Activated naive CD8-positive, alpha-beta T cell (primary cell): ENCODE measurements around the gene CDH12.

Source experiments
- H3K27ac Mint-ChIP-seq: one replicate; pipeline ENCODE4 v1.8.0; 2021; ENCODE audit warnings: mixed read lengths
- H3K27me3 Mint-ChIP-seq: one replicate; pipeline ENCODE4 v1.8.0; 2021; ENCODE audit warnings: mixed read lengths
- H3K36me3 Mint-ChIP-seq: one replicate; pipeline ENCODE4 v1.8.0; 2021; ENCODE audit warnings: mixed read lengths
- H3K4me1 Mint-ChIP-seq: one replicate; pipeline ENCODE4 v1.8.0; 2021; ENCODE audit warnings: low read depth, mixed read lengths
- H3K4me3 Mint-ChIP-seq: one replicate; pipeline ENCODE4 v1.8.0; 2021; ENCODE audit warnings: mild to moderate bottlenecking, mixed read lengths
- H3K9me3 Mint-ChIP-seq: one replicate; pipeline ENCODE4 v1.8.0; 2021; ENCODE audit warnings: low read depth, mixed read lengths

Gene CDH12

GRCh38 chr5:22722056-22722455 lies 131.1 kb downstream of the CDH12 start:
- Mint-ChIP-seq H3K4me1 (no peaks in the 10 kb centered on the region), H3K4me3 (no peak overlapping the region), H3K27ac (no peak overlapping the region), H3K9me3 (peaks cover 9% of the 10 kb centered on the region), H3K36me3 (no peaks in the 10 kb centered on the region), H3K27me3 (no peaks in the 10 kb centered on the region)

- Mint-ChIP-seq H3K4me1 (no peaks in the 10 kb centered on the region), H3K27ac (no peak overlapping the region), H3K4me3 (no peak overlapping the region), H3K9me3 (peaks cover 9% of the 10 kb centered on the region), H3K36me3 (no peaks in the 10 kb centered on the region), H3K27me3 (no peaks in the 10 kb centered on the region)
These were observed 133.3 kb downstream of the CDH12 start for GRCh38 chr5:22719842-22720241.

- H3K4me3 Mint-ChIP-seq = no peak overlapping the region
- no peaks in the 10 kb centered on the region for H3K36me3 Mint-ChIP-seq
- no peak overlapping the region for H3K27ac Mint-ChIP-seq
- no peaks in the 10 kb centered on the region for H3K27me3 Mint-ChIP-seq
- H3K4me1 Mint-ChIP-seq = no peaks in the 10 kb centered on the region
- H3K9me3 Mint-ChIP-seq = peaks cover 13% of the 10 kb centered on the region
These were observed 142.5 kb downstream of the CDH12 start for GRCh38 chr5:22710660-22711059.

- Mint-ChIP-seq H3K9me3 (peaks cover 13% of the 10 kb centered on the region), H3K4me3 (no peak overlapping the region), H3K27ac (no peak overlapping the region), H3K4me1 (no peaks in the 10 kb centered on the region), H3K36me3 (no peaks in the 10 kb centered on the region), H3K27me3 (no peaks in the 10 kb centered on the region)
These were observed 143.4 kb downstream of the CDH12 start for GRCh38 chr5:22709743-22710142.

GRCh38 chr5:22708770-22709328 lies 144.3 kb downstream of the CDH12 start:
- Mint-ChIP-seq H3K4me3 (no peak overlapping the region), H3K27ac (no peak overlapping the region), H3K9me3 (peaks cover 9% of the 10 kb centered on the region), H3K27me3 (no peaks in the 10 kb centered on the region), H3K36me3 (no peaks in the 10 kb centered on the region), H3K4me1 (no peaks in the 10 kb centered on the region)

- Mint-ChIP-seq H3K9me3 (peaks cover 9% of the 10 kb centered on the region), H3K27ac (no peak overlapping the region), H3K4me1 (no peaks in the 10 kb centered on the region), H3K4me3 (no peak overlapping the region), H3K36me3 (no peaks in the 10 kb centered on the region), H3K27me3 (no peaks in the 10 kb centered on the region)
These were observed 146.2 kb downstream of the CDH12 start for GRCh38 chr5:22706901-22707300.

GRCh38 chr5:22699319-22699718 lies 153.8 kb downstream of the CDH12 start:
- no peak overlapping the region for H3K27ac Mint-ChIP-seq
- H3K36me3 Mint-ChIP-seq = no peaks in the 10 kb centered on the region
- H3K4me3 Mint-ChIP-seq = no peak overlapping the region
- no peaks in the 10 kb centered on the region for H3K4me1 Mint-ChIP-seq
- no peaks in the 10 kb centered on the region for H3K27me3 Mint-ChIP-seq
- peaks cover 4% of the 10 kb centered on the region for H3K9me3 Mint-ChIP-seq

GRCh38 chr5:22693121-22693520 lies 160.0 kb downstream of the CDH12 start:
- H3K9me3 Mint-ChIP-seq = peaks cover 12% of the 10 kb centered on the region
- H3K36me3 Mint-ChIP-seq = no peaks in the 10 kb centered on the region
- H3K4me1 Mint-ChIP-seq = no peaks in the 10 kb centered on the region
- H3K27me3 Mint-ChIP-seq = no peaks in the 10 kb centered on the region
- no peak overlapping the region for H3K27ac Mint-ChIP-seq
- H3K4me3 Mint-ChIP-seq = no peak overlapping the region

GRCh38 chr5:22683050-22683449 lies 170.1 kb downstream of the CDH12 start:
- H3K36me3 Mint-ChIP-seq = no peaks in the 10 kb centered on the region
- H3K27ac Mint-ChIP-seq = no peak overlapping the region
- peaks cover 7% of the 10 kb centered on the region for H3K9me3 Mint-ChIP-seq
- no peaks in the 10 kb centered on the region for H3K27me3 Mint-ChIP-seq
- no peak overlapping the region for H3K4me3 Mint-ChIP-seq
- no peaks in the 10 kb centered on the region for H3K4me1 Mint-ChIP-seq

GRCh38 chr5:22678886-22679285 lies 174.3 kb downstream of the CDH12 start:
- no peaks in the 10 kb centered on the region for H3K4me1 Mint-ChIP-seq
- peaks cover 8% of the 10 kb centered on the region for H3K9me3 Mint-ChIP-seq
- H3K27ac Mint-ChIP-seq = no peak overlapping the region
- no peaks in the 10 kb centered on the region for H3K27me3 Mint-ChIP-seq
- H3K36me3 Mint-ChIP-seq = no peaks in the 10 kb centered on the region
- H3K4me3 Mint-ChIP-seq = no peak overlapping the region

GRCh38 chr5:22673131-22673530 lies 180.0 kb downstream of the CDH12 start:
- H3K27ac Mint-ChIP-seq = no peak overlapping the region
- peaks cover 3% of the 10 kb centered on the region for H3K9me3 Mint-ChIP-seq
- no peaks in the 10 kb centered on the region for H3K27me3 Mint-ChIP-seq

GRCh38 chr5:22669345-22669744 lies 183.8 kb downstream of the CDH12 start:
- no peaks in the 10 kb centered on the region for H3K27me3 Mint-ChIP-seq
- no peaks in the 10 kb centered on the region for H3K9me3 Mint-ChIP-seq
- H3K27ac Mint-ChIP-seq = no peak overlapping the region
- H3K4me3 Mint-ChIP-seq = no peak overlapping the region
- no peaks in the 10 kb centered on the region for H3K36me3 Mint-ChIP-seq
- no peaks in the 10 kb centered on the region for H3K4me1 Mint-ChIP-seq

More at GRCh38 chr5:22673131-22673530, 180.0 kb downstream of the CDH12 start:
- Mint-ChIP-seq H3K4me1 (no peaks in the 10 kb centered on the region), H3K4me3 (no peak overlapping the region), H3K36me3 (no peaks in the 10 kb centered on the region)

GRCh38 chr5:22665801-22666200 lies 187.3 kb downstream of the CDH12 start:
- Mint-ChIP-seq H3K4me1 (no peaks in the 10 kb centered on the region), H3K27me3 (no peaks in the 10 kb centered on the region), H3K36me3 (no peaks in the 10 kb centered on the region), H3K27ac (no peak overlapping the region), H3K4me3 (no peak overlapping the region), H3K9me3 (no peaks in the 10 kb centered on the region)

- Mint-ChIP-seq H3K4me1 (no peaks in the 10 kb centered on the region), H3K27me3 (no peaks in the 10 kb centered on the region), H3K9me3 (peaks cover 4% of the 10 kb centered on the region), H3K36me3 (no peaks in the 10 kb centered on the region), H3K4me3 (no peak overlapping the region), H3K27ac (no peak overlapping the region)
These were observed 190.0 kb downstream of the CDH12 start for GRCh38 chr5:22663134-22663533.

GRCh38 chr5:22662391-22662790 lies 190.8 kb downstream of the CDH12 start:
- no peaks in the 10 kb centered on the region for H3K27me3 Mint-ChIP-seq

GRCh38 chr5:22651355-22651754 lies 201.8 kb downstream of the CDH12 start:
- Mint-ChIP-seq H3K4me3 (no peak overlapping the region), H3K4me1 (no peaks in the 10 kb centered on the region), H3K9me3 (peaks cover 19% of the 10 kb centered on the region), H3K27ac (no peak overlapping the region), H3K36me3 (no peaks in the 10 kb centered on the region), H3K27me3 (no peaks in the 10 kb centered on the region)

More at GRCh38 chr5:22662391-22662790, 190.8 kb downstream of the CDH12 start:
- Mint-ChIP-seq H3K4me3 (no peak overlapping the region), H3K9me3 (peaks cover 7% of the 10 kb centered on the region), H3K4me1 (no peaks in the 10 kb centered on the region), H3K36me3 (no peaks in the 10 kb centered on the region), H3K27ac (no peak overlapping the region)
